Right lung (tissue), 5 donors: ENCODE results near the gene BCL2L14. TPM values are rescaled to one million over a fixed set of nuclear protein-coding genes. Genes with fewer than 3 reads are reported as not detected.

Source experiments
- DNase-seq, 2 donors: peaks; one replicate each; pipeline ENCODE4 v3.0.0-alpha.2; 2013
- polyA plus RNA-seq, 5 donors: library from polyadenylated mRNA; unstranded; fragments of 120-200 nt; gene quantifications; one replicate each; pipeline versions ENCODE4 v1.2.1 to v1.2.3, GENCODE V29; 2013; ENCODE audit warnings: inconsistent platforms in 1 of 5, low replicate concordance in 1 of 5; ENCODE audit not compliant: insufficient read length in 5 of 5, insufficient read depth in 1 of 5

Gene BCL2L14
- polyA plus RNA-seq, 5 donors, result 0.33 to 0.69 (median 0.56) TPM

DNA sequence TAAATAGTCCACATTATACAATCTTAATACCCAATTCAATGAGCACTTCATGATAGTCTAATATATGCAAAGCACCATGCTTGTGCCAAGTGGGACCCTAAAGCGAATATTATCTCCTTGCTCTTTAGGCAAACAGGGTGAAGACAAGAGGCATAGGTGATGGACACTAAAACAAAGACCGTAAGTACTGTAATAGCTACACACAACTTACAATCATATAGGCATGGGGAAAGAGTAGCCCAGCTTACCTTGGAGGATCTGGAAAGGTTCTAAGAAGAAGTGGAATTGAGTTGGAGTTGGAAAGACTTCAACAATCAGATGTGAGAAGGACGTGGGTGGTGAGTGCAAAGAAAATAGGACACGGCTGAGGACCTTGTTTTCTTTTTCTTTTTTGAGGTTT, 19.1 kb upstream of the BCL2L14 start:
- no peak for DNase-seq

DNA sequence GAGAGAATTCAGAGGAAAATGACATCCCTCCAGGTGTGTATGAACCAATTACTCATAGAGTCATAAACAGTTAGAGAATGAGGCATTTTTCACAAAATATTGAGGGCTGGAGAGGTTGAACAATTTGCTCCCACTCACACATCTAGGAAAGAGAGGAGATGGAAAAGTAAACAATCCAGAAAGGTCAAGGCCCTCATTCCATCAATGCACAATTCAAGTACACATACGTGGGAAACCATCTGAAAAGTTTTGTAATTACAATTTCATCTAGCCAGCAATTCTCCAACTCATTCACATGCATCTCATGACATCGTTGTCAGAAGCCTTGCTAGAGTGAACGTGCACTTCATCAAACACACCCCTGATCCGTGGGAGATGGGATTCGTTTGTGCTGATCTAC, 15.7 kb upstream of the BCL2L14 start:
- DNase-seq, result no peak

DNA sequence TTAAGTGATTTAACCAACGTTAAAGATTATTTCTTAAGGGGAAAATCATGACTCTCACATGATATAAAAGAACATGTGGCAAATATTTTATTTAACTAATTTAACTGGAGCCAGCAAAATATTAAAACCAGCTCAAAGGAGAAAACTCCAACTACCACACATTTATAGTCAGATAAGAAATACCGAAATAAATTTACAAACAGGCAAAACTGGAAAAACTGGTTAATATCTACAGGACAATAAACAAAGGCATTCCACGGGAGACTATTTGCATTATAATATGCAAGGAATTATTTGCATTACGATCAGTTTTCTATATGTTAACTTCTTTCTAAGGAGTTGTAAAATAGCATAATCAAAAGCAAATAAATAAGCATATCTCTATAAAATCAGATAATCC, 13.8 kb upstream of the BCL2L14 start:
- DNase-seq, result no peak

DNA sequence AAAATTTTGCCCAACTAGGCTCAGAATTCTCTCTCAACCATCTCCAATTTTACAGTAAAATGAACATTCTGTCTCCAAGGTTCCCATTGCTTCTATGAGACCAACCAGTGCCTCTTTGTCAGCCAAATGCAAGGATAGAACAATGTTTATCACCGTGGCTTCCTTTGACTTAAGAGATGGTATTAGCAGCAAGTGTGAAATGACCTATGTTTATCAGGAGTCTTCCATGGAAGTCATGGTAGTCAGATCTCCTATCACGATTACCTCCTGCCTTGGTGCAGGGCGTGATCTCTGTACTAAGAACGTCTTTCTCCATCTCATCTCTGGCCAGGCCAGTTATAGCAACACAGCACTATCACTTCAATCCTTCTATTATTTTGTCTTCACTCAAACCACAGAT, 6.1 kb upstream of the BCL2L14 start:
- no peak for DNase-seq

DNA sequence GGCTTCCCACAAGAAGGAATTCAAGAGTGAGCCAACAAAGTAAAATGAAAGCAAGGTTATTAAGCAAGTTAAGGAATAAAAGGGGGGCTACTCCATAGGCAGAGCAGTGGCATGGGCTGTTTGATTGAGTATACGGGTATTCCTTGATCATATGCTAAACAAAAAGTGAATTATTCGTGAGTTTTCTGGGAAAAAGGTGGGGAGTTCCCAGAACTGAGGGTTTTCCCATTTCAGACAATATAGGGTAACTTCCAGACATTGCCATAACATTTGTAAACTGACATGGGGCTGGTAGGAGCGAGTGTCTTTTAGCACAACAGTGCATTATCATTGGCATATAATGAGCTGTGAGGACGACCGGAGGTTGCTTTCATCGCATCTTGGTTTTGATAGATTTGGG, 2.0 kb upstream of the BCL2L14 start:
- DNase-seq, result no peak

DNA sequence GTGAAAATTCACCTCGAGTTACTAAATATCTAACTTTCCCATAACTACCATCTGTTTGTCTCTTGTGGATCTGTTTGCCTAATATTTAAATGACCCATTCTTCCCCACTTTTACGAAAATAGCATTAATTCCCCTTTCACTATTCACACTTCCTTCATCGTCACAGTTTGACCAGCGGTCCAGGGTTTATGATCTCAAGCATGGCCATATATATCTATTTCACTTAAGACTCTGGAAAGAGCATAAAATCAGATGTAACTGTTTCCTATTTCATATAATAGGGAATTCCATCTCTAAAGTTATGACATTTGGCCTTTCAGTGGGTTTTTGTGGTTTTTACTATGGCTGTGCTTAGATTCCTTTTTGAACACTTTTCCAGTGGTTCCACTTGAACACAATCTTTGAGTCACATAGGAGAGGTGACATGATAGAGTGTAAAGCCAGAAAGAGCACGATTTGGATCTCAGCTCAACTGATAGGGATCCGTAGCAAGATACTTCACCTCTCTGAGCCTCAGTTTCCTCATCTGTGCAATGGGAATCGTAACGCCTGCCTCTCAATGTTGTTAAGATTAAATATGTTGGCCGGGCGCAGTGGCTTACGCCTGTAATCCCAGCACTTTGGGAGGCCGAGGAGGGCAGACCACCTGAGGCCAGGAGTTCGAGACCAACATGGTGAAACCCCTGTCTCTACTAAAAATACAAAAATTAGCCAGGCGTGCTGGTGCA, 754 bp upstream of the BCL2L14 start:
- no peak for DNase-seq

DNA sequence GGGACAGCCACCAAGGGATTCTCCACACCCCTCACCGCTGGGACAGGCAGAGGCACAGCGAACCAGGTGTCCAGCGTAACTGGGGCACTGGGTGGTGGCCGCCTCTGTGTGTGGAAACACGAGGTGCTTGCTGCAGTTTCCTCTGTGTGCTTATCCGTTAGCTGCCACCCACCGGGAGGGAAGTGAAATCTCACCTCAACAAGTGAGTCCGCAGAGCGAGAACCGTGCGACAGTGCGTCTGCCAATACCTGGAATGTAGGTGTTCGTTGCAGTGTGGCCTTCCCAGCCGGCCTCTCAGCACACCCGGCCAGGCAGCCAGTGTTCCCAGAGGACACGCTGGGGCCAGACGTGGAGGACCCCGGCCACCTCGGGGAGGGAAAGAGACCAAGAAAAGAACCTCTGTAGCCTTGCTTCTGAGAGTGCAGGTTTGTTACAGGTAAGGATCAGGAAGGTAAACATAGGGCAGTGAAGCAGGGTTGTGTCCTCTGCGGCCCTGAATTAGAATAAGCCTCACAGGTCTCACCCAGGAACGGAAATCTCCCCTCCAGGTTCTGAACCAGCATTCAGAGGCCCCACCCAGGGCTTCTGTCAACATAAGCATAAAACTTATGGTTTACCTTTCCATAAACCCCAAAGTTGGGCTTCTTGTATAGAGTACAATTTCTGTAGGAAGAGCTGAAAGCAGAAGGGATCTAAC, 1.5 kb downstream of the BCL2L14 start:
- DNase-seq, result no peak

DNA sequence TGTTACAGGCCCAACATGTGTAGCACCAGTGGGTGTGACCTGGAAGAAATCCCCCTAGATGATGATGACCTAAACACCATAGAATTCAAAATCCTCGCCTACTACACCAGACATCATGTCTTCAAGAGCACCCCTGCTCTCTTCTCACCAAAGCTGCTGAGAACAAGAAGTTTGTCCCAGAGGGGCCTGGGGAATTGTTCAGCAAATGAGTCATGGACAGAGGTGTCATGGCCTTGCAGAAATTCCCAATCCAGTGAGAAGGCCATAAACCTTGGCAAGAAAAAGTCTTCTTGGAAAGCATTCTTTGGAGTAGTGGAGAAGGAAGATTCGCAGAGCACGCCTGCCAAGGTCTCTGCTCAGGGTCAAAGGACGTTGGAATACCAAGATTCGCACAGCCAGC, 8.6 kb downstream of the BCL2L14 start:
- no peak for DNase-seq

DNA sequence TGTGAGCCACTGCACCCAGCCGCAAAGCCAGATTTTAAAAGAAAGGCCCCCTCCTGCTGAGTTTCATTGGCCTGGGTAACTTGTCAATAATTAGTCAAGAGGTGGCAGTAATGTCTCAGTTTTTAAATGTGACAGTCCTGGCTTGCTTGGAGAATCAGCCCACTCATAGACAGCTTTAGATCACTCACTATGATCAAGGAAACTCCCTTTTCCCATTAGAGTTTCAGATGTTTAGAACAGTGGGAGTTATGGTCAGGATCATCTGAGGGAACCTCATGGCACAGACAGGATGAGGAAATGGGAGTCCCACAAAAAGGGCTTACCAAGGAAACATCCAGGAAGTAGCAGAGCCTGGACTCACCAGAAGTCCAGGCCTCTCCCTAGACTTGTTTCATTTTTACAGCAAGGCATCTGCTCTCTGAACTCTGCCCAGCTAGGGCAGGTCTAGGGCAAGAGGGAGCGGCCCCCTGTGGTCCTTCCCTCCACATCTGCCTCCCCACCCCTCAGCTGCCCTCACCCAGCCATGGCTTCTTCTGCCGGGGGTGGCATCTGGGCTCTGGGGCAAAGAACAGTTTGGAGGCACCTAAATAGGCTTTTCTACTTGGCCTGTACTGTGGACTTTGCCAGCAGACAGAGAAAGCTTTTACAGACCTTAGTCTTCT, 11.2 kb downstream of the BCL2L14 start:
- no peak for DNase-seq

DNA sequence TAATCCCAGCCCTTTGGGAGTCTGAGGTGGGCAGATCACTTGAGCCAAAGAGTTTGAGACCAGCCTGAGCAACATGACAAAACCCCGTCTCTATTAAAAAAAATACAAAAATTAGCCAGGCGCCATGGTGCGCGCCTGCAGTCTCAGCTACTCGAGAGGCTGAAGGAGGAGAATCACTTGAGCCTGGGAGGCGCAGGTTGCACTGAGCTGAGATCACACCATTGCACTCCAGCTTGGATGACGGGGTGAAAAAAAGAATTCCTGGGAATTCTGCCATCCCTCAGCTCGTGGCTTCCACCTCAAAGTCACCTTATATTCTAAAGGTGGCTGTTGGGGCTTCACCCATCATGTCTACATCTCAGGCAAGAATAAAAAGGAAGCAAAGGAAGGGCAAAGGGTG, 12.9 kb downstream of the BCL2L14 start:
- DNase-seq, result no peak

DNA sequence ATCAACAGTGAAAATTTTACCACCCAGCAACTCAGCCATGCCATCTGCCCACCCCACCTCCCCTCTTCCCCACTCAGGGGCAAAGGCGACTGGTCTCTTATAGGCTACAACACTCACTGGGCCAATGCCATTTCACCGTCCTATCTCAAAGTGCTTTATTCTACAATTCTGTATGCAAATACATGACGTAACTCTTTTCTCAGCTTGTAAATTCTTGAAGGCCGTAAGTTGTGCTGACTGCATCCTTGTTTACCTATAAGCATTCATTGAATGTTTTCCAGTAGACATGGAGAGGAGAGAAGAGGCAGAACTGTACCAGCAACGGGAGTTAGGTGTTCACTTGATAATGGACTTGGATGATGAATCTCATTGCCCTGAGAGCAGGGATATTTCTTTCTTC, 15.6 kb downstream of the BCL2L14 start:
- DNase-seq, result no peak

DNA sequence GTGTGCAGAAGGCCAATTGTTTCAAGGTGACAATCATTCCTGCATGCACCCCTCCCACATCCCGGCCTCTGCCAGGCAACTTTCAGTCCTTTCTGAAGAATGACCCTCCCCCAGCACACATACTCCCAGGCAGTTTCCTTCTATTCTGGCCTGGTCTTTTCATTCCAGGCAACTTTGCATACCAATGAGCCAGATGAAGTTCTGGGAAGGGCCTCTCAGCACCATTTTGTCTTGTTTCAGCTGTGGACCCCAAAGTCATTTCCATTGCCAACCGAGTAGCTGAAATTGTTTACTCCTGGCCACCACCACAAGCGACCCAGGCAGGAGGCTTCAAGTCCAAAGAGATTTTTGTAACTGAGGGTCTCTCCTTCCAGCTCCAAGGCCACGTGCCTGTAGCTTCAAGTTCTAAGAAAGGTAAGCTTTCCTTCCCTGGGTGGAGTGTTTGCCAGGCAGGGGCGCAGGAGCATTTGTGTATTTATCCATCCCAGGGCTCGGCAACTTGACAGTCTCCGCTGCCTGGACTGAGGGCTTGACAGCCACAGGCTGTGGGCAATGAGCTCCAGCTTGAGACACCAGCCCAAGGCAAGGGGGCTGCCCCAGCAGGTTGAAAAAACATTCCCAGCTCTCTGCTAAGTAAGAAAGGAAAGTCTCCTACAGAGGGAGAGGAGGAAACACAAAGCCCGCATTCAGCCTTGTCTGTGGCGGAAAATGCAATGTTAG, 16.4 kb downstream of the BCL2L14 start:
- no peak for DNase-seq

DNA sequence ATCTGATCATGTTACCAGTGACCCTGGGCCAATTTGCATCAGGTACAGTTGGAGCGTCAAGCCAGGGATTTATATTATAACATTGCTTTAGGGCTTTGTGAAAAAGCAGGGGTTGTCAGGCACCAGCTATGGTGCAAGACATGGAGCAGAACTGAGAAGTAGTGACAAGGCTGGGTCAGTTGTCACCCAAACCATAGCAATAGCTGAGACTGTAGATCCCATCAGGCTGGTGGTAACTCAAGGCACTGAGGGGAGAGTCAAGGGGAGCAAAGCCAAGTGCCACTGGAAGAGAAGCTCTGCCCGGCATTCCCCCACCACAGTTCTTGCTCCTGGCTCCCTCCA, 16.9 kb downstream of the BCL2L14 start:
- no peak for DNase-seq

DNA sequence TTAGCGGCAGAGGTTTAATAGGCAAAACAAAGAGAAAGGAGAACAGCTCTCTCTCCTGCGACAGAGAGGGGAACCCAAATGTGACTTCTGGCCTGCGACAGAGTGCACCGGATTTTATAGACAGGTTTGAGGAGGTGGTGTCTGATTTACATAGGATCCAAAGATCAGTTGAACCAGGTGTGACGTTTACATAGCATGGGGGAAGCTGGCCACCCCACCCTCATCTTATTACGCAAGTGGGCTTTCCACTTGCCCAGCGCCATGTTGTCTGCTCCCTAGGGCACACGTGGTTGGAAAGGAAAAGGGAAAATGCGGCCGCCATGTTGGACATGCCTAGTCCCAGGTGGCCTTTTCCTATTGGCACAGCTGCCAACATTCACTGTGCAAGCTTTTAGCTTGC, 17.4 kb downstream of the BCL2L14 start:
- DNase-seq, result no peak

DNA sequence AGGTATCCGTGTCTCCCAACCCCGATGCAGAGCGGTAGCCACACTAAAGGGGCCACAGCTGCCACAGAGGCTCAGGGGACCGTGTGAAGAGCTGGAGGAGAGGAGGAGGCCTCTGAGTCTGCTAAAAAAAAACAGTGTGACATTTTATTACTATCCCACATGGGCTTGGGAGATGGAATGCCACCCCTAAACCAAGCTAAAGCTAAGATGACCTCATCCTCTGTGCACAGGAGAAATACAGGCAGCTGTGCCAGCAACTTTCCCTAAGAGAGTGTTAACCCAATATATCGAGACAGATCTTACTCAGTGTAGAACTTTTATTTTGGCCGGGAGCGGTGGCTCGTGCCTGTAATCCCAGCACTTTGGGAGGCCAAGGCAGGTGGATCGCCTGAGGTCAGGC, 18.0 kb downstream of the BCL2L14 start:
- DNase-seq, result no peak

DNA sequence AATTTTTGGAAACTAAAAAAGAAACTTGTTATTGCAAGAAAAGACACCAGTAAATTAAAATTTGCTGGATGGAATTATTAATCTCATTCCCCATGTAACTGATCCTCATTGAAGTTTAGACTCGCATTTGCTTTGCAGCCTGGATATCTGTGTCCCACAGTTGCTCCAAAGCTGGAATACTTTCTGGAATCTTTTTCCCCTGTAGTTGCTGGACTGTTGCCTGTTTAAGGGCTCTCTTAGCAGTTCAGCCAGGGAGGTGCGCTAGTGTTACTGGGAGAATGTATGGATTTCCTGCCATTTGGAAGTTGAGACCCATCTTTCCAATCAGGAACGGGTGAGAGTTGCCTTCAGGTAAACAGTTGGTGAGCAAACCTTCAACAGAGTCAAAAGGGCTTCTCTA, 20.3 kb downstream of the BCL2L14 start:
- no peak for DNase-seq

DNA sequence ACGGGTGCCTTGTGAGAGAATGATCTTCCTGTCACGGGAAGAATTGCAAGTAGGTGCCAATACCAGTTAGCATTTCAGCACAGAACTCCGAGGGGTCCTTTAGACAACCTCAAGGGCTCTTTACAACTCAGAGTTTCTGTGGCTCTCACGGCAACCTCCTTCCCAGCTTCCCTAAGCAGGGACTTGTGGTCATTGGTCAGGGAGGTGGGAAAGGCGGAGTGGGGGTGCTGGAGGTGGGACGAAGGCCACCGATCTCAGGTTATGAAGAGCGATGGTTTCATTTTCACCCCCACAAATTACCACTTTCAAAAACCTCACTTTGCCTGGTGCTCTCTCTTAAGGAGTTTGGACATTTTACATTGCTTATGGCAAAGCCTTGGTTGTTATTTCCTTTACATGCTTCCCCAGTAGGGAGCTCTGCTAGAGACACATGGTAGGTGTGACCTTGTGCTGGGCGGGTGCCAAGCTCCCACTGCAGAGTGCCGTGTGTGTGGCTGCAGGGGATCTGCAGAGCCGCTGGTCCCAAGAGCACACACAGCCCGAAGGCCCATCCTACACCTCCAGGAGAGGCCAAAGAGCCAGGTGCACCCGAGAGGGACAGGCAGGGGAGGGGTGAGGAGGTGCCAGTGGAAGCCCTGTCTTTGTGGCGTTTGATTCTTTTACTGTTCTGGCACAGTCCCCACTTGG, 21.4 kb downstream of the BCL2L14 start:
- DNase-seq, result no peak

DNA sequence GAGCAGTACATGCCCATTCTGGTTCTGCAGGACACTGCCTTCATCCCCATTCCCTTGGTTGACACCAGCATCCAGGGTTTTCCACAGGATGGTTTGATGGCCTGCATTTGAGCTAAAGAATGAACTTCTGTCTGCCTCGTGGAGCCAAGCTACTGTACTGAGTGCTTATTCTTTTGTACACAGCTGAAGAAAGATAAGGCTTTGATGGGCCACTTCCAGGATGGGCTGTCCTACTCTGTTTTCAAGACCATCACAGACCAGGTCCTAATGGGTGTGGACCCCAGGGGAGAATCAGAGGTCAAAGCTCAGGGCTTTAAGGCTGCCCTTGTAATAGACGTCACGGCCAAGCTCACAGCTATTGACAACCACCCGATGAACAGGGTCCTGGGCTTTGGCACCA, 23.7 kb downstream of the BCL2L14 start:
- DNase-seq, result no peak

DNA sequence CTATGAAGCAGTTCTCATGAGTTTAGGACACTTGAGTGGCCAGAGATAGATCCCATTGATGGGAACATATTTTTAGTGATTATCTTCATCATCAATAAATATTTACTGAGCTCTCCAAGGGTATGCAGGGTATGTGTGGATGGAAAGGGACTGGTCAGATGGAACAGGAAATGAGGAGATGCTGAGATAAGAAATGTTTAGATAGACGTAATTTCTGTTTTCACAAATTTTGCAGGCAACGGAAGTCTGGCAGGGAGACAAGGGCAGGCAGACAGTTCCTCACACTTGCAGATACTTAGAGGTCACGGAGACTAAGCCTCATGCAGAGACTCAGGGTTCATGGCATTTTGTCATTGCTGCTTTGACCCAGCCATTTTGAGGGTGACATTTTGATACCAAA, 24.3 kb downstream of the BCL2L14 start:
- peak in 1 of 2 donors; percentile 41 for DNase-seq

DNA sequence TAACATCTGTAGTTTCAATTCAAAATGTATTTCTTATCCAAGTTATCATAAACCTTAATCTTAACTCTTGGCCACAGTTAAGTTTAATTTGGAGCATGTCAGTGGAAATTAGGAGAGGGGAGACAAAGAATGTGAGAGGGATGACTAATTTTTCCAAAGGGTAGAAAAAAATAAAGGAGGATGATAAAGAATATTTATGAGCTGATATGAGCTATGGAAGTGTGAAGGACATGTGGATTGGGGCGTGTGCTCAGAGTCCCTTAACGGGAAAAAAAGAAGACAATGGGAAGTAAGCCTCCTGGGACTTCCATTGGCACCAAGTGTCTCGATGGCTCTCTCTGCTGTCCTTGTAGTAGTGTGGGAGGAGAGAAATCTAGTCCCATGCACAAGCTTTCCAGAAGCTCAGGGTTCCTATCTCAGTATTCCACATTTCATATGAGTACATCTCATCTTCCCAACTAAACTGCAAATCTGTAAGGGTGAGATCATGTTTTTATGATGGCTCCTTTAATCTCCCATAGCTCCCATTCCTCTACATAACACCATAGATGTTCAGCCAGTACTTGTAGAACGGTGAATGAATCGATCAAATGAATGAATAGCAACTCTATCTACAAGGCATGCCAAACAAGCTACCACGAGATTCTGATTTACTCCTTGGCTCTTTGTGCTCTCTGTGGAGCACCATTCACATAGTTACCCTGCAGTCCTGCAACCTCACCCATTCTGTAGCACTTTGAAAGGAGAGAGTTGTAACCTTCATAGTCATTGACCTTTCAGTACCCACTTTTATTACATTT, 27.4 kb downstream of the BCL2L14 start:
- DNase-seq, result peak in 1 of 2 donors; percentile 22

DNA sequence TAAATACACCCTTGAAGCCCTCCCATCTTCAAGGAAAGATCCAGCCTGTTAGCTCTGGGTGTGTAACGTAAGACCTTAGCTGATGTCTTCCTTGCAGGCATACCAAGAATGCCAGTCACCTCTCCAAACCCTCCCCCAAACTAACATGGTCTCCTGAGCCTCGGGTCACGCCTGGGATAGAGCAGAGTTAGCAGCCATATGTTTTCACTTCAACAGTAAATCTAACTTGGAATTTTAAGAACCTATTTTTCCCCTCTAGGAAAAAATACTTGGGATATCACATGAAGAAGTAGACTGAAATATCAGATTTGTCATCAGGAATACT, 27.9 kb downstream of the BCL2L14 start:
- DNase-seq, result no peak
